Astrocyte (in vitro differentiated cells and primary cell): ENCODE measurements around the gene RHOT1. TPM values are rescaled to one million over a fixed set of nuclear protein-coding genes. Genes with fewer than 3 reads are reported as not detected.
A peak's percentile ranks its signal among the peaks of the same experiment; 100 is the strongest.

Experiments
- DNase-seq: peaks from one replicate; pipeline ENCODE4 v3.0.0-alpha.2; 2010; ENCODE audit warnings: low read depth
- FAIRE-seq: peaks from 2 replicates; lab custom pipeline; 2011; peaks lifted over from hg19 to GRCh38; lab: Jason Lieb, UNC
- H2AFZ ChIP-seq: 2 replicates; pipeline ENCODE4 v1.6.0; 2012; ENCODE audit warnings: low read depth, low read length, inconsistent platforms
- H3K27ac ChIP-seq: 2 replicates; pipeline ENCODE4 v1.5.1; 2011; ENCODE audit warnings: low read depth, low read length, inconsistent platforms
- H3K27me3 ChIP-seq: 2 replicates; pipeline ENCODE4 v1.6.0; 2011; ENCODE audit warnings: low read length, inconsistent platforms; ENCODE audit not compliant: insufficient read depth
- H3K36me3 ChIP-seq: 2 replicates; pipeline ENCODE4 v1.5.1; 2011; ENCODE audit warnings: low read length, inconsistent platforms; ENCODE audit not compliant: insufficient read depth
- H3K4me1 ChIP-seq: 2 replicates; pipeline ENCODE4 v1.5.1; 2011; ENCODE audit warnings: low read length, inconsistent platforms; ENCODE audit not compliant: insufficient read depth
- H3K4me2 ChIP-seq: 2 replicates; pipeline ENCODE4 v1.6.0; 2012; ENCODE audit warnings: low read length, inconsistent platforms
- H3K4me3 ChIP-seq: 2 replicates; pipeline ENCODE4 v1.5.1; 2011; ENCODE audit warnings: low read depth, mild to moderate bottlenecking, low read length, inconsistent platforms; ENCODE audit not compliant: insufficient read depth
- H3K79me2 ChIP-seq: 2 replicates; pipeline ENCODE4 v1.6.0; 2012; ENCODE audit warnings: mild to moderate bottlenecking, low read length, inconsistent platforms; ENCODE audit not compliant: insufficient read depth
- H3K9ac ChIP-seq: 2 replicates; pipeline ENCODE4 v1.6.0; 2012; ENCODE audit warnings: mild to moderate bottlenecking, low read length, inconsistent platforms
- H3K9me3 ChIP-seq: 2 replicates; pipeline ENCODE4 v1.5.1; 2012; ENCODE audit warnings: low read depth, mild to moderate bottlenecking, low read length, inconsistent platforms; ENCODE audit not compliant: insufficient read depth
- H4K20me1 ChIP-seq: 2 replicates; pipeline ENCODE4 v1.6.0; 2012; ENCODE audit warnings: low read length, inconsistent platforms; ENCODE audit not compliant: insufficient read depth
- H3K27ac Mint-ChIP-seq: one replicate; pipeline ENCODE4 v1.8.0; 2021; ENCODE audit warnings: mild to moderate bottlenecking, mixed read lengths; ENCODE audit not compliant: unreplicated experiment
- H3K27me3 Mint-ChIP-seq: one replicate; pipeline ENCODE4 v1.8.0; 2021; ENCODE audit warnings: low read depth, mixed read lengths; ENCODE audit not compliant: unreplicated experiment
- H3K36me3 Mint-ChIP-seq: one replicate; pipeline ENCODE4 v1.8.0; 2021; ENCODE audit warnings: low read depth, mixed read lengths; ENCODE audit not compliant: unreplicated experiment
- H3K4me1 Mint-ChIP-seq: one replicate; pipeline ENCODE4 v1.8.0; 2021; ENCODE audit warnings: low read depth, mixed read lengths; ENCODE audit not compliant: unreplicated experiment
- H3K4me3 Mint-ChIP-seq: one replicate; pipeline ENCODE4 v1.8.0; 2021; ENCODE audit warnings: mild to moderate bottlenecking, moderate library complexity, mixed read lengths; ENCODE audit not compliant: unreplicated experiment
- H3K9me3 Mint-ChIP-seq: one replicate; pipeline ENCODE4 v1.8.0; 2021; ENCODE audit warnings: mild to moderate bottlenecking, mixed read lengths; ENCODE audit not compliant: unreplicated experiment
- CTCF ChIP-seq: IDR thresholded peaks from 2 replicates; pipeline ENCODE4 v1.5.1; 2011; ENCODE audit warnings: low read depth, mild to moderate bottlenecking, inconsistent platforms, low read length, moderate library complexity; ENCODE audit not compliant: insufficient read depth
- EZH2 ChIP-seq: IDR thresholded peaks from 2 replicates; pipeline ENCODE4 v1.6.1; 2012; ENCODE audit warnings: mild to moderate bottlenecking, low read length, inconsistent platforms; ENCODE audit not compliant: insufficient read depth
- total RNA-seq: library from RNA; stranded (reverse); gene quantifications from 2 replicates; pipeline ENCODE4 v1.2.1, GENCODE V29; 2021

RHOT1 gene
- total RNA-seq, 1 donor from 2014 or later, result 20.9 TPM

GRCh38 chr17:32100971-32101631 is 41.2 kb upstream of the RHOT1 start:
- TF ChIP-seq CTCF (no peak), EZH2 (no peak)
- FAIRE-seq (no peak), DNase-seq (no peak)
- Histone ChIP-seq H3K36me3 (no peaks in the 10 kb centered on the region), H3K4me3 (no peak overlapping the region), H3K4me1 (peaks cover 3% of the 10 kb centered on the region), H4K20me1 (no peaks in the 10 kb centered on the region), H3K9ac (no peak overlapping the region), H3K4me2 (no peak overlapping the region), H3K9me3 (no peaks in the 10 kb centered on the region), H3K27ac (no peak overlapping the region), H3K27me3 (no peaks in the 10 kb centered on the region), H2AFZ (no peak overlapping the region), H3K79me2 (no peaks in the 10 kb centered on the region)
- Mint-ChIP-seq H3K36me3 (no peaks in the 10 kb centered on the region), H3K4me1 (peaks cover 2% of the 10 kb centered on the region), H3K4me3 (no peak overlapping the region), H3K27ac (no peak overlapping the region), H3K27me3 (peaks cover 4% of the 10 kb centered on the region), H3K9me3 (no peaks in the 10 kb centered on the region)

- Histone ChIP-seq H3K4me1 (peaks cover 3% of the 10 kb centered on the region), H2AFZ (no peak overlapping the region), H3K27me3 (no peaks in the 10 kb centered on the region), H3K79me2 (no peaks in the 10 kb centered on the region), H3K36me3 (no peaks in the 10 kb centered on the region), H3K27ac (no peak overlapping the region), H3K9me3 (no peaks in the 10 kb centered on the region), H3K4me2 (no peak overlapping the region), H3K4me3 (no peak overlapping the region), H4K20me1 (no peaks in the 10 kb centered on the region), H3K9ac (no peak overlapping the region)
- TF ChIP-seq CTCF, result no peak
- no peak for TF ChIP-seq EZH2
- H3K9me3 Mint-ChIP-seq, result no peaks in the 10 kb centered on the region
- FAIRE-seq (no peak), DNase-seq (no peak)
- peaks cover 4% of the 10 kb centered on the region for H3K27me3 Mint-ChIP-seq
- no peaks in the 10 kb centered on the region for H3K36me3 Mint-ChIP-seq
- H3K4me1 Mint-ChIP-seq, result peaks cover 2% of the 10 kb centered on the region
- no peak overlapping the region for H3K4me3 Mint-ChIP-seq
- no peak overlapping the region for H3K27ac Mint-ChIP-seq
Measured at GRCh38 chr17:32102172-32102571, 40.1 kb upstream of the RHOT1 start.

GRCh38 chr17:32102646-32103186 is 39.6 kb upstream of the RHOT1 start:
- Histone ChIP-seq H4K20me1 (no peaks in the 10 kb centered on the region), H3K79me2 (no peaks in the 10 kb centered on the region), H3K27me3 (no peaks in the 10 kb centered on the region), H3K9ac (no peak overlapping the region), H2AFZ (no peak overlapping the region), H3K4me2 (peak overlapping the region; percentile 24), H3K27ac (peak overlapping the region; percentile 21), H3K4me3 (no peak overlapping the region), H3K4me1 (peaks cover 3% of the 10 kb centered on the region), H3K9me3 (no peaks in the 10 kb centered on the region), H3K36me3 (no peaks in the 10 kb centered on the region)
- no peak for FAIRE-seq
- Mint-ChIP-seq H3K4me1 (peaks cover 2% of the 10 kb centered on the region), H3K9me3 (no peaks in the 10 kb centered on the region), H3K27ac (no peak overlapping the region), H3K27me3 (peaks cover 4% of the 10 kb centered on the region), H3K4me3 (no peak overlapping the region), H3K36me3 (no peaks in the 10 kb centered on the region)
- no peak for DNase-seq
- TF ChIP-seq CTCF (no peak), EZH2 (no peak)
